NCI-H1694 treated with DMSO at 0.1 percent for 48 hours (cell line): ENCODE data around the gene MAGED4.
"Not testable (repeated sequence)": the region's sequence is repeated elsewhere in the genome, so short reads cannot be mapped to it uniquely, and the experiment has no call there.

Source experiments
- DNase-seq: peaks from one replicate; lab custom pipeline; 2025; lab: John Stamatoyannopoulos, UW

MAGED4 gene, protein sequence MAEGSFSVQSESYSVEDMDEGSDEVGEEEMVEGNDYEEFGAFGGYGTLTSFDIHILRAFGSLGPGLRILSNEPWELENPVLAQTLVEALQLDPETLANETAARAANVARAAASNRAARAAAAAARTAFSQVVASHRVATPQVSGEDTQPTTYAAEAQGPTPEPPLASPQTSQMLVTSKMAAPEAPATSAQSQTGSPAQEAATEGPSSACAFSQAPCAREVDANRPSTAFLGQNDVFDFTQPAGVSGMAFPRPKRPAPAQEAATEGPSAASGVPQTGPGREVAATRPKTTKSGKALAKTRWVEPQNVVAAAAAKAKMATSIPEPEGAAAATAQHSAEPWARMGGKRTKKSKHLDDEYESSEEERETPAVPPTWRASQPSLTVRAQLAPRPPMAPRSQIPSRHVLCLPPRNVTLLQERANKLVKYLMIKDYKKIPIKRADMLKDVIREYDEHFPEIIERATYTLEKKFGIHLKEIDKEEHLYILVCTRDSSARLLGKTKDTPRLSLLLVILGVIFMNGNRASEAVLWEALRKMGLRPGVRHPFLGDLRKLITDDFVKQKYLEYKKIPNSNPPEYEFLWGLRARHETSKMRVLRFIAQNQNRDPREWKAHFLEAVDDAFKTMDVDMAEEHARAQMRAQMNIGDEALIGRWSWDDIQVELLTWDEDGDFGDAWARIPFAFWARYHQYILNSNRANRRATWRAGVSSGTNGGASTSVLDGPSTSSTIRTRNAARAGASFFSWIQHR

DNA sequence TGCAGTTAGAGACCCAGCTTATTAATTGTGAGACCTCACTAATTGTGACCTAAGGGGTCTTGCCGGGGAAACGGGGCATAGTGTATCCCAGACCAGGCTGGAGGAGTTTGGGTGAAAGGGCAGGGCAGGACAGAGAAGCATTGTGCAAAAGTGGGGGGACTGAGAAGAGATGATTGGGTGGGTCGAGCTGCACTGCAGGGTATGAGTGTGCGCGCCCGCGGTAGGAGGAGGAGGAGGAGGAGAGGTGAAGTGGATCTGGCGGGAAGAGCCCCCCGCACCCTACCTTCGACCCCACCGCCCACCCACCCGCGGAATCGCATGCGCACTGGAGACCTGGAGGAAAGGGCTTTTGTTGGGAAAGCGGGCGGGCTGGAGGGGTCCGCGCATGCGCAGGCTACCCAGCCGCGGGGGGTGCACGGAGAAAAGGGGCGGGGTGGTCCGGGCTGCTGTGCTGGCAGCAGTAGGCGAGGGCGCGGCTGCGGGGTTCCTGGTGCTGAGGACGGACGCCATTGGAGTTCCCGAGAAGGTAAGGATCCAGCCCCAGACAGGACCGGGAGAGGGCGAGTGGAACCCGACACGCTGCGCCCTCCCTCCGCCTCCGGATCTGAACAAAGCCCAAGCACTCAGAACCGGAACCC, at the start of gene MAGED4:
Gene MAGED4 (plus strand): TSS at position 449 of the 638 bp plus-strand sequence. CDS start 1,035 bp downstream, outside the sequence.
- not testable (repeated sequence) for DNase-seq

DNA sequence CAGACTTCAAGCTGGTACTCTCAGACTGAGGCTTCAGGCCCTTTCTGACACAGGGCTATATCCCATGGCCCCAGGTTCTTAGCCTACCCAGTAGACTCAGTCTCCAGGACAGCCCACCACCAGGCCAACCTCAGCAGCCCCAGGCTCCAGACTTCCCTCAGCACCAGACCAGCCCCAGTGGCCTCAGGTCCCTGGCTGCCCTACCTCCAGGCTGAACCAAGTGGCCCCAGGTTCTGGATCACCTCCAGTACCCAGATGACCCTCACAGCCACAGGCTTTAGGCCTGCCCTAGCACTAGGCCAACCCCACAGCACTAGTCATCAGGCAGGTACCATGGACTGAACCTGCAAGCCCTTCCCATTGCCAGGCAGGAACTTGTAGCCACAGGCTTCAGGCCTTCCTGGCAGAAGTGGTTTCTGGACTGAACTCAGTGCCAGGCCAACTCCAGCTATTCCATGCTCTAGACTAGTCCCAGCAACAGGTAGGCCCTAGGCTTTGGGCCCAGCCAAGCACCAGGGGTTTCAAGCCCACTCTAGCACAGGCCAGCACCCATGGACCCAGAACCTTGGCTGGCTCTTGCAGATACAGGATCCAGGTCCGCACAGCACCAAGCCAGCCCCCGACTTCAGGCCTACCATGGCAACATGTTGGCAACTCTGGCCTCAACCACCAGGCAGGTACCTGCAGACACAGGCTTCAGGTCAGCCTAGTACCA, 45.7 kb upstream of the MAGED4 start:
- no peak for DNase-seq

DNA sequence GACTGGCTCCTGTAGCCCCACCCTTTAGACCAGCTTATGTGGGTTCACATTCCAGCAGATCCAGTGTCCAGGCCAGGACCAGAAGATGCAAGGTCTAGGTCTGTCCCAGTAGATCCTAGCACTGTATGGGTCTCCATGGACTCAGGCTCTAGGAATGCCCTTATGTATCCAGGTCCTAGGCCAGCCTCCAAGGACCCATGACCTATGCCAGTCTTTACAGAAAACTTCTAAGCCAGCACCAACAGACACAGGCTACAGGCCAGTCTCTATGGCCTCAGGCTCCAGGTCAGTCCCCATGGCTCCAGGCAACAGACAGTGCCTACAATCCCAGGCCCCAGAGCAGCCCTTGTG, 45.2 kb upstream of the MAGED4 start:
- no peak for DNase-seq

DNA sequence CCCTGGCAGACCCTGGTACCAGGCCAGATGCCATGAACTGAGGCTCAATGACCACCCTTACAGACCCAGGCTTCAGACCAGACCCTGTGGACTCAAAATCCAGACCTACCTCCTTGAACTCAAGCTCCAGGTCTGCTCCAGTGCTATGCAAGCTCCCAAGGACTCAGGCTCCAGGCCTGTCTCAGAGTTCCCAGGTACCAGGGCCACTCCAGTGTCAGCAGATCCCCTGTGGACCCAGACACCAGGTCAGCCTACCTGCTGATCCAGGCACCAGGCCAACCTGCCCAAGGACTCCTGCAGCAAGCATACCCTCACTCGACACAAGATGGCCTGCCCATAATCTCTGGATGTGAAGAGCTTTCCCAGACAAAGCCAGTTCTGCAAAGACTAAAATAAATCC, 44.7 kb upstream of the MAGED4 start:
- DNase-seq = no peak

DNA sequence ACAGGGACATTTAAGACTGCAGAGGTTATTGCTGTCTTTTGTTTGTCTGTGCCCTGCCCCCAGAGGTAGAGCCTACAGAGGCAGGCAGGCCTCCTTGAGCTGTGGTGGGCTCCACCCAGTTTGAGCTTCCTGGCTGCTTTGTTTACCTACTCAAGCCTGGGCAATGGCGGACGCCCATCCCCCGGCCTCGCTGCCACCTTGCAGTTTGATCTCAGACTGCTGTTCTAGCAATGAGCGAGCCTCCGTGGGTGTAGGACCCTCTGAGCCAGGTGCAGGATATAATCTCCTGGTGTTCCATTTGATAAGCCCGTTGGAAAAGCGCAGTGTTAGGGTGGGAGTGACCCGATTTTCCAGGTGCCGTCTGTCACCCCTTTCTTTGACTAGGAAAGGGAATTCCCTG, 34.0 kb upstream of the MAGED4 start:
- not testable (repeated sequence) for DNase-seq

DNA sequence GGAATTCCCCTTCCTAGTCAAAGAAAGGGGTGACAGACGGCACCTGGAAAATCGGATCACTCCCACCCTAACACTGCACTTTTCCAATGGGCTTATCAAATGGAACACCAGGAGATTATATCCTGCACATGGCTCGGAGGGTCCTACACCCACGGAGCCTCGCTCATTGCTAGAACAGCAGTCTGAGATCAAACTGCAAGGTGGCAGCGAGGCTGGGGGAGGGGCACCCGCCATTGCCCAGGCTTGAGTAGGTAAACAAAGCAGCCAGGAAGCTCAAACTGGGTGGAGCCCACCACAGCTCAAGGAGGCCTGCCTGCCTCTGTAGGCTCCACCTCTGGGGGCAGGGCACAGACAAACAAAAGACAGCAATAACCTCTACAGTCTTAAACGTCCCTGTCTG, 24.5 kb upstream of the MAGED4 start:
- DNase-seq = not testable (repeated sequence)

DNA sequence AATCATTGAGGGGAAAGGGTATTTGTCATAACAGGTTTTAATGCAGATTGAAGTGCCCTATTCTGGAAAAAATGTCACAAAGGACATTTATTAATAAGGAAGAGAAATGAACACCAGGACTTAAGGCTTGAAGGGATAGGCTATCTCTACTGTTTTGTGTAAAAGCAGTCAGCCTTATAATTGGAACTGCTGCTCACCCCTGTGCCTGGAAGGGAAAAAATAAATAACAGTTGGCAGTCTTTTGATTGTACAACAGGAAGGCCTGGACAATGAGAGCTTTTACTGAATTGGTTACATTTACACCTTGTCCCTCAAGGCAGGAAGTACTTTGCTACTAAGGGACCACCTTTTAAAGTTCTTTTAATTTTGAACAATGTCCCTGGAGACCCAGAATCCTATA, 17.8 kb upstream of the MAGED4 start:
- no peak for DNase-seq

DNA sequence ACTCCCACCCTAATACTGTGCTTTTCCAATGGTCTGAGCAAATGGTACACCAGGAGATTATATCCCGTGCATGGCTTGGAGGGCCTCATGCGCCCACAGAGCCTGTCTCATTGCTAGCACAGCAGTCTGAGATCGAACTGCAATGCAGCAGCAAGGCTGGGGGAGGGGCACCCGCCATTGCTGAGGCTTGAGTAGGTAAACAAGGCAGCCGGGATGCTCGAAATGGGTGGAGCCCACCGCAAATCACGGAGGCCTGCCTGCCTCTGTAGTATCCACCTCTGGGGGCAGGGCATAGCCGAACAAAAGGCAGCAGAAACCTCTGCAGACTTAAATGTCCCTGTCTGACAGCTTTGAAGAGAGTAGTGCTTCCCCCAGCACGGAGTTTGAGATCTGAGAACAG, 13.6 kb upstream of the MAGED4 start:
- not testable (repeated sequence) for DNase-seq

DNA sequence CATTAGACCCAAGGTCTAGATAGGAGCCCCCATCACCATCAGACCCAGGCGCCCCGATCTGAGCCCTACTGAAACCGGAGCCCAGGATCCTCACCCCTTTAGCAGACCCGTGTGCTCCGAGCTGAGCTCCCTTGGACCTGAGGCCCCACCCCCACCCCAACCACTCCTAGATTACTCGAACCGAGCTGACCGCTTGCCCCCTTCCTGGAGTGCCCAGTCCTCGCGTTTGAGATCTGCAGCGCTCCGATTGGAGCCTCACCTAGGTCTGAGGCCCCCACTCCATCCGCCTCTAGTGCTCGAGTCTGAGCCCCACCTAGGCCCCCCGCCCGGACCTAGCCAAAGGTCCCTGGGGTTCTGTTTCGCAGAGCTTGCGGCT, 378 bp downstream of the MAGED4 start:
- DNase-seq = not testable (repeated sequence)

DNA sequence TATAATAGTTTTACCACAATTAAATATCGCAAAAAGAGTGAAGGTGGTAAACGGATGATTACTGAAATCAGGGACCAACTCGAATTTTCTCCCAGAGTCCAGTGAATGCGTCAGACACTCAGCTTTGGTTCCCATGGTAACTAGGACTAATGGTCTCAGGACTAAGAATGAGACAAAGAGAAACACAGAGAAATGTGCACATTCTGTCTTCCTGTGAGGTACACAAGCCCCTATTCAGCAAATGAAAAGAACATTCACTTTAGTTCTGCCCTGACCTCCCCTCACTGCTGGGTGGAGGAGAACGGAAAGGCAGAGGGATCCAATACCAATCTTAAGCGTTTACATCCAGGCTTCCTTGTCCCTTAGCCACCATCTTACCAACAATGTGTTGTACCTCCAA, 26.7 kb downstream of the MAGED4 start:
- DNase-seq = not testable (repeated sequence)

DNA sequence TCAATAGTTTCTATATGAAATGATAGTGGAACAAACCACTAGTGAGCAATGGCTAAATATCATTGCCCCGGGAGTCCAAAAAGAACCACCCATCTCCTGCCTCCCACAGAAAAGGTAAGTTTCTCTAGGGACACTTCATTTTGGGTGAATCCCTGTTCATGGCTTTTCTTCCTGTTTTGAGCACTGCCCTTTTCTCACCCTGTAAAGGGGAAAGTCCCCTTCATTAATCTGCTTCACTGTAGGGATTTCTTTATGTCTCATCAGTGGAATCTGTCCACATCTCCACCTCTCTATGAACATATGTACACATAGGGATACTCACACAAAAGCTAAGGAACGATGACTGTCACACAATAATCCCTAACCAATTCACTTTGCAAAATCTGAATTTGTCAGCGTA, 28.6 kb downstream of the MAGED4 start:
- no peak for DNase-seq

DNA sequence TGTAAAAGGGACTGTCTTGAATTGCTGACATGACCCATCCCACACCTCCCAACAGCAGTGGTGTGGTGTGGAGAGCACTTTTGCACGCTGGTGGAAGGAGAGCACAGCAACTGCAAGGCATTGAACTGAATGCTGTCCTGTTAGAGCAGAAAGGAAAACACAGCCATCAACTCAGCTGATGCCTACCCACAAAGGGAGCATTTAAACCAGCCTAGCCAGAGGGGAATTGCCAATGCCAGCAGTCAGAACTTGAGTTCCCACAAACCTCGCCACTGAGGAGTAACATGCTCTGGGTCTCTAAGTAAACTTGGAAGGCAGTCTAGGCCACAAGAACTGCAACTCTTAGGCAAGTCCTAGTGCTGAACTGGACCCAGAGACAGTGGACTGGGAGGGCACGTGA, 31.9 kb downstream of the MAGED4 start:
- DNase-seq = no peak

DNA sequence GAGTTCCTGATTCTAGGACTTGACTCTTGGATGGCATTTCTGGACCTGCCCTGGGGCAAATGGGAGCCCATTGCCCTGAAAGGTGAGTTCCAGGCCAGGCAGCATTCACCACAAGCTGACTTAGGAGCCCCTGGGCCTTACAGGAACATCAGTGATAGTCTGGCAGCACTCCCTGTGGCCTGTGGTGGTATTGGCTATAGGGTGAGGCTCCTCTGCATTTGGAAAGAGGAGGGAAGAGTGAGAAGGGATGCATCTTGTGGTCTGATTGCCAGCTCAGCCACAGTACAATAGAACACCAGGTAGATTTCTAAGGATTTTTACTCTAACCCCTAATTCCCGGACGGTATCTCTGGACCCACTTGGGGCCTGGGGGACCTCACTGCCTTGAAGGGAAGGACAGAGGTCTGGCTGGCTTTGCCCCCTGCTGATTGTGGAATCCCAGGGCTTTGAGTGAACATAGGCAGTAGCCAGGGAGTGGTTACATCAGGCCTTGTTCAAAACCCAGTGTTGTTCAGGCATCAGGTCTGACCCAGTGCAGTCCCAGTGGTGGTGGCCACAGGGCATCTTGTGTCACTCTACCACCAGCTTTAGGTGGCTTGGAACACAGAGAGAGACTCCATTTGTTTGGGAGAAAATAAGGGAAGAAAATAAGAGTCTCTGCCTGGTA, 32.9 kb downstream of the MAGED4 start:
- DNase-seq = no peak

DNA sequence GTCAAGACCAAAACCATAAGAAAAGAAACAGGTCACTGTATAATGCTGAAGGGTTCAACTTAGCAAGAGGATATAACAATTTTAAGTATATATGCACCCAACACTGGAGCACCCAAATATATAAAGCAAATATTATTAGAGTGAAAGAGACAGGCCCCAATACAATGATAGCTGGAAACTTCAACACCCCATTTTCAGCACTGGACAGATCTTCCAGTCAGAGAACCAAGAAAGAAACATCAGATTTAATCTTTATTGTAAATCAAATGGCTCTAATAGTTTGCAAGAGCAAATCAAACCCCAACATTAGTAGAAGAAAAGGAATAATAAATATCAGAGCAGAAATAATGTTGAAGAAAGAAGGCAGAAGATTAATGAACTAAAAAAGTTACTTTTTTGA, 36.2 kb downstream of the MAGED4 start:
- no peak for DNase-seq
